Activated T-cell treated with anti-CD3 and anti-CD28 coated beads, Interleukin-2, amount 50 U/mL, for 1 hour (primary cell): ENCODE results near the gene SREK1.
"Not testable (repeated sequence)": the region's sequence is repeated elsewhere in the genome, so short reads cannot be mapped to it uniquely, and the experiment has no call there.

ENCODE experiments used
- DNase-seq: peaks from one replicate; pipeline ENCODE4 v3.0.0-alpha.2; 2020

SREK1 gene

GRCh38 chr5:66168226-66168625 lies 24.1 kb downstream of the SREK1 start:
- no peak for DNase-seq

DNA sequence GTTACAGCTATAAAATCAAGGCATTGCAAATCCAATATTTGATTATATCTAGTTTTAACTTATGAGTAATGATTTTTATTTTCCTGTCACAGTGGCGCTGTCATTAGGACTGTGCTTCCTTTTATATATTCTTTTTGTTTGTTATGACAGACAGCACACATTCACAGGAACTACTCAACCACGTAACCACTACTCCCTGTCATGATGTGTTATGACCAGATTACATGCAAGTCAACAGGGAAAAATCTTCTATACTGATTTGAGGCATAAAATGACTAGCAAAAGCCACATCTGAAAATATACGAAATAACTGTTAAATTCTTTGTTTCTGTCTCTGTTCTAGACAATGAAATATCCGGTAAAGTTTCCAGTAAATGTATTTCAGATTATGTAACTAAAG lies 25.4 kb downstream of the SREK1 start:
- DNase-seq, result no peak

DNA sequence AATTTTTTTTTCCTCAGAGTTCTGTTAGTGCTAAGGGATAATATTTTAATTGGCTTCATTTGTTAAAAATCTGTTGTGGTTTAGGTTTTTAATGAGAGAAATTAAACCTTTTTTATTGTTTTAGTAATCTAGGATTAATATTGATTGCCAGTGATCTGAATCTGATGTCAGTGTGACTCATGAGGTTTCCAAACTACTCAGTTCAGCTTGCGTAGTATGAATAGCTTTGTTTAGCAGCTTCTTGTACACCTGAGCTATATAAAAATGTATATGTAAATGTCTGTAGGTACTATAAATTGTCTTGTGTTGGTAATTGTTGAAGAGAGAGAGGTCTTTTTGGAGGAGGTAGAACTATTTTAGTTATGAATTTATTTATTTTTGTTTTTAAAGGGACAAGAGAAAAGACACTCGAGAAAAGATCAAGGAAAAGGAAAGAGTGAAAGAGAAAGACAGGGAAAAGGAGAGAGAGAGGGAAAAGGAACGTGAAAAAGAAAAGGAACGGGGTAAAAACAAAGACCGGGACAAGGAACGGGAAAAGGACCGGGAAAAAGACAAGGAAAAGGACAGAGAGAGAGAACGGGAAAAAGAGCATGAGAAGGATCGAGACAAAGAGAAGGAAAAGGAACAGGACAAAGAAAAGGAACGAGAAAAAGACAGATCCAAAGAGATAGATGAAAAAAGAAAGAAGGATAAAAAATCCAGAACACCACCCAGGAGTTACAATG lies 26.3 kb downstream of the SREK1 start:
- no peak for DNase-seq

- DNase-seq, result no peak
These were observed 27.5 kb downstream of the SREK1 start for GRCh38 chr5:66171349-66172344.

DNA sequence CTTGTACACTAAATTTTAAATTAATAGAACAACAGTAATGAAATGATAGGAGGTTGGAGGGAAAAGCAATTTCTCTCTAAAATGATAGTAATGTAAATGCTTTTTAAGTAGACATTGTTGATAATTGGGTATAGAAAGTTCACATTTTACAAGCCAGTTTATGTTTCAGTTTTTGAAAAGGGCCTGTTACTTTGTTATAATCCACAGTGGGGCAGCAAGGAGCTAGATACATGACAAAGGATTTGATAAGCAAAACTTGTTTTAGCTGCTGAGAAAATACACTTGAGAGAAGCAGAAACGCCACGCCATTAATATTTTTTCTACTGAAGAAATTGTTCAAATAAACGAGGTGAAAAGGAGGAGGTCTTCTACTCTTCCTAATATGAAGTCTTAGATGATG lies 30.2 kb downstream of the SREK1 start:
- DNase-seq, result no peak

- no peak for DNase-seq
These were observed 34.7 kb downstream of the SREK1 start for GRCh38 chr5:66178799-66179198.

DNA sequence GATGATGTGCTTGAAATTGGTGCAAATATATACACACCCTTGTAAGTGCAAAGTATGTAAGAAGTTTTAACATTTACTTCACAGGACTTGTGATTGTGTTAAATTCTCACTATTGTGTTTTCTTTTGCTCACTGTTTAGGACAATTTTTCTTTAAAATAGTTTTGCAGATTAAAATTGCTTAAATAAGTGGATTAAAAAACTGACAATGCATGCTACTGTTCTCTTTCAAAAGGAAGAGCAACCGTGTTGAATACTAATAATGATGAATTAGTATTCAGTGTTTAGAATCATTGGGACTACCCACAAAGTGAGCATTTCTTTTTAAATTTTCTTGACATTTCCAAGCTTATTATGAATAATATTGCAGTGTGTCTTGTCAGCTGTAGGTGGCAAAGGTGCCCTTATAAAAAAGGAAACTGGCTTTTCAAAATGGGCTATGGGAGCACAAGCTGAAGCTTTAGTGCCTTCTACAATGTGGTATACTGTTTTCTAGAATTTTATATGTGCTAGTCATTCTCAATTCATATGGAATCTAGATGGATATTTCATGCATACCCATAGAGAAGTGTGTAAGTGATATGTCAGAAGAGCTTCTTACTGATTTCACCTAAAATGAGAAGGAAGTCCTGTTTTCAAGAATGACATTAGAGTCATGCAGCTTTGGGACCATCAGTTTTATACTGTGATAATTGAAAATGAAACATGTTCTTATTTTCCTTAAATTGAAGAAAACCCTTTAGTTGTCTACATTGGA lies 35.4 kb downstream of the SREK1 start:
- DNase-seq, result no peak

DNA sequence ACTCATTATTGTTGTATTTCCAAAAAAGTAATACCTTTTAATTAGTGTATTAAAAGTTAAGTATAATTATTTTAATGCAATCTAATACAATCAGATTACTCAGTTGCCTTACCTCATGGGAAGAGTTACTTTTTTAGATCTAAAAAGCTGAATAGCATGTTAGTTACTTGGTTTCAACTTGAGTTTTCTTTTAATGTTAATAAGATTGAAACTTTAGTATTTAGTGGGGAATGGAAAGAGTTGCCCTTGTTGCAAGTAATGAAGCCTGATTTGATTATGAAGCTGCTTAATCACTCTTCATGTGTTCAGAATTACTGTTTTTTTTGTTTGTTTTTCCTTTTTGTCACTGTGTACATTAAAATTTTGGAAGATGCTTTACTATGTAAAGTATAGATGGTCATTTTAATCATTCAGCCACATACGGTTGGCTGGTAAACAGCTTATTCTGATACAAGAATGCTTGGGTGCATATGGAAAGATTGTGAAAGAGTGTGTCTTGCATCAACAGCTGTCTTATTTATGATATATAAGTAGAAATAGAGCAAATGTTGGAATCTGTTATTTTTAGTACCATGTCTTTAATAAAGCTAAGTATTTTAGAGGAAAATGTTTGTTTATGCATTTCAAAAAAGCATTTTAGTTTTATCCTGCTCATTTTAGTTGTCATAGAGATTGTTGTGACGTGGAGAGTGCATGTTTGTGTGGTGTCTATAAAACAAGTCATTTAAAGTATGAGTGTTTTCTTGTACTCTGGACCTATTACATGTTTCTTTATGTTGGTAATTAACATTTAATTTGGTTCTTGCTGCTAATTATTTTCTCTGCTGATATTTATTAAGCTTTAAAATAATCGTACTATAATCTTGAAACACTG lies 36.4 kb downstream of the SREK1 start:
- DNase-seq, result no peak

GRCh38 chr5:66186108-66186507 lies 42.0 kb downstream of the SREK1 start:
- DNase-seq, result no peak

GRCh38 chr5:66193419-66193818 lies 49.3 kb downstream of the SREK1 start:
- DNase-seq, result no peak

- no peak for DNase-seq
These were observed 53.8 kb downstream of the SREK1 start for GRCh38 chr5:66197764-66198405.

- no peak for DNase-seq
These were observed 54.7 kb downstream of the SREK1 start for GRCh38 chr5:66198837-66199236.

DNA sequence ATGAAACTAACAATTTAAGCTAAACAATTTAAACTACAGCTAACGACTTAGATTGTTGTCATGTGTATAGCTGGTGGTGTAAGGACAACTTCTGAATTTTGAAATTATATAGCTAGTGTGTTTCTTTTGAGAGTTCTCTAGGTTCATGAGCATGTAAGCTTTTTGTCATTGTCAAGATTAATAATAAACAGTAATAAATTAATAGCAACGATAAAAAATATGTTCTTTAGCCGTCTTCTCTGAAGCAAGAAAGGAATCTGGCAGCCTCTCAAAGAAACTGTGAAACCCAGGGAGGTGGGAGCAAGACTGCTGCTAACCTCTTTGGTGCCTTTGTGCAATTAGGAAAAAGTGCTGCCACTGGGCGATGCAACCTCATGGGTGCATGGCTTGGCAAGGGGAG lies 59.4 kb downstream of the SREK1 start:
- DNase-seq, result no peak

DNA sequence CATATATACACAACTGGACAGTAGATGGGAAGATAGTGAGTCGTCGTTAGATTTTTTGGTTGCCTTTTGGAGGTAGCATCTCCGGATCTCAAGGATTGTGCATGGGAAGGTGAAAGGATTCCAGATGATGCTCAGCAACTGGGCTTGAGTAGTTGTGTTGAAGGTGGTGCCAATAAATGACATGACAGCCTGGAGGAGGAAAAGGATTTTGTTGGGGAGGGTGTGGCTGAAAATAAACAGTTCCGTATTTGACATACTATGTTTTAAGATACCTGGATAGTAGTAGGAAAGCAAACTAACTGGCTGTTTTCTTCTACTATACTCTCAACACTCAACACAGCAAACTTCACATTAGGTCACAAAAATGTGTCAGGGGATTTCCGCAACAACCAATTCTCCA lies 62.4 kb downstream of the SREK1 start:
- no peak for DNase-seq

DNA sequence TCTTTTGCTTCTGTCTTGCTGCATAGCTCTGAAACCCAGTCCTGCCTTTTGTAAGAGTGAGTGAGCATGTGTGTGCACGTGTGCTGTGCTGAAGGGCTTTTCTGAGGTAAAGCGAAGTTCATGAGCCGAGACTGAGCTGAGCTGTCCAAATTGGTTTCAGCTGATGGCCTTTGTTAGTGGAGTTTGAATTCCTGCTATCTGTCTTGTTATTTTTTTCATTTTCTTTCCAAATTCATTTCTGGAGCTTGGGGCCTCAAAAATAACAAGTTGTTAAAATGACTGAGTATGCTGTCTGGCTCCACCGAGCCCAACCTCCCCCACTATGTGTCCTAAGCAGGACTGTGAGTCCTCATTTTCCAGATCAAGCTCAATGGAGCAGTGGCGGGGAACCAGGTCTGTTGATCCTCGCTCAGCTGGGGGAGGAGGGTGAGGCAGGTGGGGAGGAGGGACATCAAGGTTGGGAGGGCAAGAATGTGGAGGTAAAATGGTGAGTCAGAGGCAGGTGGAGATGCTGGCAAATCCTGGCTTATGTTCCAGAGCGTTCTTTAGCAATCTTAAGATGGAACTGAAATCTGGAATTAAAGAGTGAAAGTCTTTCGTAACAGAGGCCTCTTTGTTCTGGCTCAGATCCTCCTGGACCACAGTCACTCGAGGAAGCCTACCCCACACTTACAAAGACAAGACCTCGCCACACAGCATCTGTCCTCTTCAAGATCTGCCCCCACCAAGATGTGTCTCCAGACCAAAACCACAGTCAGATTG lies 63.9 kb downstream of the SREK1 start:
- no peak for DNase-seq

DNA sequence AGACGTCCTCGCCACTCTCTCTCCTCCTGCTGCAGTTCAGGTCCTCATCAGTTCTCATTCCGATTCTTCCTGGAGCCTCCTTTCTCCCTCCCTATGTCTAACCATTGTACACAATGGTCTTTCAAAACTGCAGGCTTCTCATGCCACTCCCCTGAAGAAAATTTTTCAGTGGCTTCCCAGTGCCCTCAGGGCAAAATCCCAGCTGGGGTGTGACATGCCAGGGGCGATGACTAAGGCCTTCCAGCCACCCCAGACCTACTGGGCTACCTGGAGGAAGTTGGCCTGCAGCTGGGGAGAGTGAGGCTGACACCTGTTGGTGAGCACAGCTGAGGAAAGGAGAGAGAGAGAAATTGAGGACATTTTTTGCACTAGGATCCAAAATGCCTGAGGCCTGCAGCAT lies 65.2 kb downstream of the SREK1 start:
- no peak for DNase-seq

GRCh38 chr5:66209794-66210193 lies 65.7 kb downstream of the SREK1 start:
- DNase-seq, result no peak

DNA sequence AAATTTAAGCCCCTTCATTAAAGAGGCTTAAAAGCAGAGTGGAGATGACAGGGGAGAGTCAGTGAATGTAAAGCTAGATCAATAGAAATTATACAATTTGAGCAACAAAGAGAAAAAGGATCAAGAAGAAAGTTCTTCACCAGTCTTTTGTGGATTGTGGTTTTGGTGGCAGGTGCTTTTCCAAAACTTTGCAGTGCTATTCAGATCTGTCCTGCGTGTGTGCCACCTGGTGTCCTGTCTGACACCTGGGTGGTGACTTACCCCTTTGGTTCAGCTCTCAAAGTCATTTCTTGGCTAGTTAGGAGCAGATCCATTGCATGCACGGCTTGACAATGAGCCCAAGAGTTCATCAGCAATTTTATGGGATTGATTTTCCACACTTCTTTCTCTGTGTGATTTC lies 69.4 kb downstream of the SREK1 start:
- DNase-seq, result no peak

DNA sequence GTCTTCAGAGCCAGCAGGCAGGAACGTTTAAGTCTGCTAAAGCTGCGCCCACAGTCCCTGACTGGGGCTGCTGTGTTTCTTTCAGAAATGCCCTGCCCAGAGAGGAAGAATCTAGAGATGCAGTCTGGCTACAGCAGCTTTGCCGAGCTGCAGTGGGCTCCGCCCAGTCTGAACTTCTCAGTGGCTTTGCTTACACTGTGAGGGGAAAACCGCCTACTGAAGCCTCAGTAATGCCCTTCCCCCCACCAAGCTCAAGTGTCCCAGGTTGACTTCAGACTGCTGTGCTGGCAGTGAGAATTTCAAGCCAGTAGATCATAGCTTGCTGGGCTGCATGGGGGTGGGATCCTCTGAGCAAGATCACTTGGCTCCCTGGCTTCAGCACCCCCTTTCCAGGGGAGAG lies 78.4 kb downstream of the SREK1 start:
- DNase-seq, result no peak

DNA sequence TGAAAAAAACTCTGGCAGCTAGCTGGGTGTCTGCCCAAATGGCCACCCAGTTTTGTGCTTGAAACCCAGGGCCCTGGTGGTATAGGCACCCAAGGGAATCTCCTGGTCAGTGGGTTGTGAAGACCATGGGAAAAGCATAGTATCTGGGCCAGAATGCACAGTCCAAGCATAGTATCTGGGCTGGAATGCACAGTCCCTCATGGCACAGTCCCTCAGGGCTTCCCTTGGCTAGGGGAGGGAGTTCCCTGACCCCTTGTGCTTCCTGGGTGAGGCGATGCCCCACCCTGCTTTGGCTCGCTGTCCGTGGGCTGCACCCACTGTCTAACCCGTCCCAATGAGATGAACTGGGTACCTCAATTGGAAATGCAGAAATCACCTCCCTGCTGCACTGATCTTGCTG lies 78.8 kb downstream of the SREK1 start:
- DNase-seq, result not testable (repeated sequence)

- no peak for DNase-seq
These were observed 79.5 kb downstream of the SREK1 start for GRCh38 chr5:66223637-66224036.
